HepG2 (cell line): ENCODE measurements around the gene WDR62. TPM values are rescaled to one million over a fixed set of nuclear protein-coding genes. Genes with fewer than 3 reads are reported as not detected.

ENCODE experiments used
- AKAP8 ChIP-seq: sonication (generic); formaldehyde crosslinking; IDR thresholded peaks from 2 replicates; pipeline ENCODE4 v1.5.1; 2020; ENCODE audit warnings: mild to moderate bottlenecking, missing genetic modification reagents
- ARID4A ChIP-seq: sonication (generic); formaldehyde crosslinking; IDR thresholded peaks from 2 replicates; pipeline ENCODE4 v1.5.0; 2020; ENCODE audit warnings: mild to moderate bottlenecking, missing genetic modification reagents, borderline replicate concordance
- ATAD3A ChIP-seq: sonication (generic); formaldehyde crosslinking; IDR thresholded peaks from 2 replicates; pipeline ENCODE4 v1.4.0; 2020; ENCODE audit warnings: missing genetic modification reagents
- ATF1 ChIP-seq: IDR thresholded peaks from 2 replicates; pipeline ENCODE4 v1.6.1; 2016; ENCODE audit warnings: mild to moderate bottlenecking, control low read depth
- ATF4 ChIP-seq, 2 experiments: fragments of 450-650 bp in 1 of 2; sonication (generic) in 1 of 2; formaldehyde crosslinking; IDR thresholded peaks; 2 replicates each; pipeline versions ENCODE4 v1.5.0 to v1.8.0; 2020 to 2022; ENCODE audit warnings: mild to moderate bottlenecking in 1 of 2, missing genetic modification reagents in 1 of 2
- GABPA ChIP-seq, 2 experiments: IDR thresholded peaks; 2 replicates each; pipeline ENCODE4 v1.6.1; 2011 to 2016; ENCODE audit warnings: low read depth in 2 of 2, low read length in 1 of 2, missing biosample characterization in 1 of 2, missing genetic modification characterization in 1 of 2
- KAT2B ChIP-seq: fragments of 150-350 bp; IDR thresholded peaks from 2 replicates; pipeline ENCODE4 v1.6.1; 2014; ENCODE audit warnings: low read depth, low read length, borderline replicate concordance
- NFE2L2 ChIP-seq: fragments of 150-350 bp; IDR thresholded peaks from 2 replicates; pipeline ENCODE4 v1.6.1; 2014; ENCODE audit warnings: low read length
- PRDM10 ChIP-seq: sonication (generic); formaldehyde crosslinking; IDR thresholded peaks from 2 replicates; pipeline ENCODE4 v1.4.0; 2020; ENCODE audit warnings: low read depth, missing genetic modification reagents
- SOX6 ChIP-seq, 2 experiments: fragments of 450-650 bp in 1 of 2; sonication (generic) in 1 of 2; formaldehyde crosslinking in 1 of 2; IDR thresholded peaks; 2 replicates each; pipeline versions ENCODE4 v1.4.0 to v1.6.1; 2017 to 2020; ENCODE audit warnings: antibody characterized with exemption in 1 of 2, mild to moderate bottlenecking in 1 of 2, missing genetic modification reagents in 1 of 2
- SP5 ChIP-seq: IDR thresholded peaks from 2 replicates; pipeline ENCODE4 v1.6.1; 2016; ENCODE audit warnings: low read depth, borderline replicate concordance
- TFDP1 ChIP-seq: IDR thresholded peaks from 2 replicates; pipeline ENCODE4 v1.6.1; 2016; ENCODE audit warnings: missing compliant biosample characterization, missing genetic modification reagents, borderline replicate concordance
- THRA ChIP-seq: sonication (generic); formaldehyde crosslinking; IDR thresholded peaks from 2 replicates; pipeline ENCODE4 v1.4.0; 2020; ENCODE audit warnings: missing genetic modification reagents, borderline replicate concordance
- ZNF547 ChIP-seq: sonication (generic); formaldehyde crosslinking; IDR thresholded peaks from 2 replicates; pipeline ENCODE4 v1.5.1; 2020; ENCODE audit warnings: mild to moderate bottlenecking, missing genetic modification reagents
- ZNF619 ChIP-seq: sonication (generic); formaldehyde crosslinking; IDR thresholded peaks from 2 replicates; pipeline ENCODE4 v1.4.0; 2020; ENCODE audit warnings: mild to moderate bottlenecking, missing genetic modification reagents
- polyA plus RNA-seq, 8 experiments: library from polyadenylated mRNA; depleted of rRNA in 3 of 8; stranded (reverse) in 7 of 8; unstranded in 1 of 8; fragments of >200 nt; fragmentation: Illumina TruSeq in 4 of 8; extraction: Trizol in 4 of 8; gene quantifications; 2 replicates each; pipeline versions ENCODE4 v1.2.1 to v1.2.3, GENCODE V29; 2011 to 2016; ENCODE audit warnings: low read depth in 4 of 8, missing spikeins in 1 of 8, mixed read lengths in 1 of 8; ENCODE audit not compliant: insufficient read depth in 1 of 8
- total RNA-seq, 5 experiments: library from RNA; depleted of rRNA; stranded (reverse); fragments of >200 nt; fragmentation: Illumina TruSeq; extraction: Trizol; gene quantifications; 2 replicates each; pipeline ENCODE4 v1.2.3, GENCODE V29; 2016; ENCODE audit warnings: low read depth in 1 of 5

The WDR62 gene
- total and polyA plus RNA-seq, 2 of the 13 experiments (the other 11 are each of a cell fraction or from before 2014, with no cell fraction given), result 5.8 to 12.5 TPM

- TF ChIP-seq THRA (CRISPR knock-in tag), result no peak
- 0 out of 2 replicates have a peak, but pooled peaks have one; percentile 61 for TF ChIP-seq AKAP8 (CRISPR knock-in tag)
- TF ChIP-seq ATF1 (CRISPR knock-in tag), result peak; percentile 91
- TF ChIP-seq SOX6 (IDR thresholded peaks at IDR 0.05), result no peak
- TF ChIP-seq SOX6 (CRISPR knock-in tag; IDR thresholded peaks at IDR 0.05), result peak; percentile 15; the same call in 1 of the 2 replicates
- no peak for TF ChIP-seq ATAD3A (CRISPR knock-in tag)
- TF ChIP-seq ARID4A (CRISPR knock-in tag), result peak; percentile 90
- no peak for TF ChIP-seq PRDM10 (CRISPR knock-in tag)
- TF ChIP-seq ZNF619 (CRISPR knock-in tag), result 0 out of 2 replicates have a peak, but pooled peaks have one; percentile 40
- peak; percentile 88; the same call in 1 of the 2 replicates for TF ChIP-seq TFDP1
- TF ChIP-seq KAT2B, result no peak
- TF ChIP-seq SP5 (CRISPR knock-in tag), result 0 out of 2 replicates have a peak, but pooled peaks have one; percentile 38
- TF ChIP-seq ZNF547 (CRISPR knock-in tag), result peak; percentile 80; the same call in 1 of the 2 replicates
- no peak for TF ChIP-seq NFE2L2
- TF ChIP-seq ATF4 (CRISPR knock-in tag; IDR thresholded peaks at IDR 0.05), result no peak; a peak in 1 of 4 replicates
- TF ChIP-seq GABPA (IDR thresholded peaks at IDR 0.05; ENCODE audit: low read depth, low read length), result peak; percentile 42; the same call in 1 of the 2 replicates
- TF ChIP-seq GABPA (CRISPR knock-in tag; IDR thresholded peaks at IDR 0.05; ENCODE audit: low read depth), result peak; percentile 66
Observed at GRCh38 chr19:36014012-36014924, 40.4 kb upstream of the WDR62 start, which contains the start of gene ALKBH6 (continued).
